ENCODE data around the gene HIF1A.
"Not testable (repeated sequence)": the region's sequence is repeated elsewhere in the genome, so short reads cannot be mapped to it uniquely, and the experiment has no call there.

The HIF1A gene

GRCh38 chr14:61694830-61695694 lies at the start of gene HIF1A:
Gene HIF1A, plus strand, starts transcription at chr14:61695513. Its CDS starts 292 bp downstream, at chr14:61695805.
- DNase-seq (ENCODE audit: low read depth in 3 of 3, low spot score in 1 of 3) = peak; percentile 83 to 91 (median 89)

- DNase-seq (ENCODE audit: low read depth in 3 of 3, low spot score in 1 of 3) = no peak
Observed at GRCh38 chr14:61646366-61647116, 48.8 kb upstream of the HIF1A start.

- DNase-seq (ENCODE audit: low read depth in 3 of 3, low spot score in 1 of 3) = no peak
Observed at GRCh38 chr14:61647704-61648103, 47.6 kb upstream of the HIF1A start.

DNA sequence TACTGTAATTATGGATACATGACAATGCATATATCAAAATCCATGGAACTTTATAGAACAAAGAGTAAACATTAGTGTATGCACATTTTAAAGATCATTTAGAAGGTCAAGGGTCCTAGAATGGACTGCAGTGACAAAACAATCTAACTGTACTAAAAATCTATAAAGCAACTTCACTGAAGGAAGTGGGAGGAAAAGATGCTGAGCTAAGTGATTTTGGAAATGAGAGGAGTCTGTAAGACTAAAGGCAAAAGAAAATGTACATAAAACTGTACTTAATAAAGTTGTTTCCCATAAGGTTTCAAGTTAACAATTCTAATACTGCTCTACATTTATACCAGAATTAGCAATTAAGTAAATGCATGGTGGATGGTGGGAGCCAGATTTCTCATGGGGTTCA lies 46.9 kb upstream of the HIF1A start:
- DNase-seq (ENCODE audit: low read depth in 3 of 3, low spot score in 1 of 3) = no peak

DNA sequence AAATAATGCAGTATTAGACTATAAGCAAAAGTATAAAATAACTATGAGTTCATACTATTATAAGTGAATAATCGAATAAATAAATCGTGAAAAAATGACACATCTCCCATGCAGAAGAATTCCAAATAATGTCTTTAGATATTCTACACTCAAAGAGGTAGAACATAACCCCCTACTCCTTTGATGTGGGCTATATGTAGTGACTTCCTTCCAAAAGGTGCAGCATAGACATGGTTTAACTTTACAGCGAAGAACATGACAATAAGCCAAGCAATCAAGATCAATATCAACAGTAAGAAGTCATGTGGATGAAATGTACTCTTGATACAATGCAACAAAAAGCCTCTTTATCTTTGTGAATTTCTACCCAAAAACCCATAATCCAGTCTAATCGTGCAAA lies 46.0 kb upstream of the HIF1A start:
- DNase-seq (ENCODE audit: low read depth in 3 of 3, low spot score in 1 of 3) = no peak

DNA sequence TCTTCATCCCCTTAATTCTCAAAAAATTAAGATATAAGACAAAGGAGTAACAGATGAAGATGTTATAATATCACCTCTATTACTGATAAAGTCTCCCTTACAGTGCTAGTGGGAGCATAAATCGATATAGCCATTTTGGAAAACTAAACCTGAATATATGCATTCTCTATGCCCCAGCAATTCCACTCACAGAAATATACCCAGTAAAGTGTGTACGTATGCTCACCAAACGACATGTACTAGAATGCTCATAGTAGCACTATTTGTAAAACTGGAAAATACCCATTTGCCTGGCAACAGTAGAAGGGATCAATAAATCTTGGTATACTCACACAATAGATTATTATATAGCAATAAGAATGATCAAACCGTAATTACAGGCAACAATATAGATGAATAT lies 44.0 kb upstream of the HIF1A start:
- DNase-seq (ENCODE audit: low read depth in 3 of 3, low spot score in 1 of 3) = no peak

DNA sequence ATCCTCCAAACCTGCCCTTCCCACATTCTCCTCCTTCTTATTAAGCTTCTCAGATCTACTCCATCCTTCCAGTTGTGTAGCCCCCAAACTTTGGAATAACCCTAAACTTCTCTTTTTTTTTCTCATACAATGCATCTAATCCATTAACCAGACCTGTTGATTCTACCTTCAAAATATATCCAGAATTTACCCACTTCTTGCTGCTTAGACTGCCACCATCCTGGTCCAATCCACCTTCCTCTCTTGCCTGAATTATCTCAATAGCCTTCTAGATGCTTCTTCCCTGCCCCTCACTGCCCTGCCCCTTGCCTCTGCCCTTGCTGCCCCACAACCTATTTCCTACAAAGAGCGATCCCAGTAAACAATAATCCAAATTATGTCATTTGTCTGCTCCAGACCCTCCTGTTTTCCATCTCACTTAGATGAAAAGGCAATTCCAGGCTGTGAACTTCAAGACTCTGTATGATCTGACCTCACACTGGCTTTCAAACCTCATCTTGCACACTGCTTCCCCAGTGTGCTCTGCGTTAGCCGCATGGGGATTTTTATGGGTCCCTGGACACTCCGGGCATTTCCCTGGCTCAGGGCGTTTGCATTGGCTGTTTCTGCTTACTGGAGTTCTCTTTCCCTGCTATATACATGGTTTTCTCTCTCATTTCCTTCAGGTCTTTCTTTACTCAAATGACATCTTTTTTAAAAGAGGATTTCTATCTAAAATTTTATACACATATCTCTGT lies 42.6 kb upstream of the HIF1A start:
- no peak for DNase-seq (ENCODE audit: low read depth in 3 of 3, low spot score in 1 of 3)

GRCh38 chr14:61653507-61653906 lies 41.8 kb upstream of the HIF1A start:
- no peak for DNase-seq (ENCODE audit: low read depth in 3 of 3, low spot score in 1 of 3)

GRCh38 chr14:61654026-61654425 lies 41.3 kb upstream of the HIF1A start:
- DNase-seq (ENCODE audit: low read depth in 3 of 3, low spot score in 1 of 3) = no peak

GRCh38 chr14:61655777-61656176 lies 39.5 kb upstream of the HIF1A start:
- no peak for DNase-seq (ENCODE audit: low read depth in 3 of 3, low spot score in 1 of 3)

GRCh38 chr14:61656341-61656740 lies 39.0 kb upstream of the HIF1A start:
- no peak for DNase-seq (ENCODE audit: low read depth in 3 of 3, low spot score in 1 of 3)

DNA sequence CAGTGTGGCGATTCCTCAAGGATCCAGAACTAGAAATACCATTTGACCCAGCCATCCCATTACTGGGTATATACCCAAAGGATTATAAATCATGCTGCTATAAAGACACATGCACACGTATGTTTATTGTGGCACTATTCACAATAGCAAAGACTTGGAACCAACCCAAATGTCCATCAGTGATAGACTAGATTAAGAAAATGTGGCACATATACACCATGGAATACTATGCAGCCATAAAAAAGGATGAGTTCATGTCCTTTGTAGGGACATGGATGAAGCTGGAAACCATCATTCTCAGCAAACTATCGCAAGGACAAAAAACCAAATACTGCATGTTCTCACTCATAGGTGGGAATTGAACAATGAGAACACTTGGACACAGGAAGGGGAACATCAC lies 37.2 kb upstream of the HIF1A start:
- not testable (repeated sequence) for DNase-seq (ENCODE audit: low read depth in 3 of 3, low spot score in 1 of 3)

- no peak for DNase-seq (ENCODE audit: low read depth in 3 of 3, low spot score in 1 of 3)
Observed at GRCh38 chr14:61659582-61659981, 35.7 kb upstream of the HIF1A start.

- no peak for DNase-seq (ENCODE audit: low read depth in 3 of 3, low spot score in 1 of 3)
Observed at GRCh38 chr14:61661471-61662400, 33.6 kb upstream of the HIF1A start.

GRCh38 chr14:61662437-61663311 lies 32.6 kb upstream of the HIF1A start:
- DNase-seq (ENCODE audit: low read depth in 3 of 3, low spot score in 1 of 3) = peak in 2 of 3 donors; percentile 25 to 26

- DNase-seq (ENCODE audit: low read depth in 3 of 3, low spot score in 1 of 3) = no peak
Observed at GRCh38 chr14:61663312-61663979, 31.9 kb upstream of the HIF1A start.

DNA sequence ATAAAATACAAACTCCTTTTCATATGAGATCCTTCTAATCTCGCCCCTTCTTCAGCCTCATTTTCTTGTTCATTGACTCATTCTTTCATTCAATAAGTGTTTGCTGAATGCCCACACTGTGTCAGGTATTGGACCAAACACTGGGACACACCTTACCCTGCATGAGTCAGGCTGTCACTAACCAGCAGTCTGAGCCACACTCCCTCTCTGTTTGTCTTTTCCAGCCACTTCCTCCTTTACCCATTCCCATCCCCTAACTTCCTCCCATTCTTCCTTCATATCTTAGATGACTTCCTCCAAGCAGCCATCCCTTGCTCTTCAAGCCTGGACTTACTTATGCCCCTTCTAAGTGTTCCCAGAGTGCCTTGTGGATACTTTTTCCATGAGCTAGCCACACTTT lies 27.0 kb upstream of the HIF1A start:
- no peak for DNase-seq (ENCODE audit: low read depth in 3 of 3, low spot score in 1 of 3)

DNA sequence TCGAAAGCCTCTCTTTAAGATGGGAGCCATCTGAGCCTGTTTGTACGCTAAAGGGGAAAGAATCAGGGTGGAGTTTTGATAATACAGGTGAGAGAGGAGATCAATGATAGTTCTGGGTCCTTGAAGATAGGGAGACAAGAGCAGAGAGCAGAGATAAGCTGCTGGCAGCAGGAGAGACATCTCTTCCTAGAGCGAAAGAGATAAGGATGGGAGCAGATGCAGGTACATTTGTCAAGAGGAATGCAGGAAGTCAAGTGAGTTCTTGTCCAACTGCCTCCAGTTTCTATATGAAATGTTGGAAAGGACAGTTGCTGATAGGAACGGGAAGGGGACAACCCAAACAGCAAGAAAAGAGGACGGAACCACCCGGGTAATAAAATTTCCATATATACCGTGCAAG lies 24.7 kb upstream of the HIF1A start:
- no peak for DNase-seq (ENCODE audit: low read depth in 3 of 3, low spot score in 1 of 3)

- DNase-seq (ENCODE audit: low read depth in 3 of 3, low spot score in 1 of 3) = no peak
Observed at GRCh38 chr14:61671082-61671481, 24.2 kb upstream of the HIF1A start.

Measured in stimulated activated CD4-positive, alpha-beta T cell treated with anti-CD3 and anti-CD28 coated beads, TNF-alpha, amount 100 ng/mL, for 1 hour (primary cell).